Glomerular endothelial cell (primary cell): ENCODE results near the gene PIGX. TPM values are rescaled to one million over a fixed set of nuclear protein-coding genes. Genes with fewer than 3 reads are reported as not detected.

Source experiments
- DNase-seq: peaks from one replicate; pipeline ENCODE4 v3.0.0-alpha.2; 2011; ENCODE audit warnings: low read depth, low spot score; ENCODE audit errors: extremely low read depth
- total RNA-seq: library from RNA; depleted of rRNA; stranded (reverse); fragments of >200 nt; gene quantifications from 2 replicates; pipeline ENCODE4 v1.2.3, GENCODE V29; 2015

PIGX gene
- total RNA-seq, 1 donor from 2014 or later: 19.7 TPM

DNA sequence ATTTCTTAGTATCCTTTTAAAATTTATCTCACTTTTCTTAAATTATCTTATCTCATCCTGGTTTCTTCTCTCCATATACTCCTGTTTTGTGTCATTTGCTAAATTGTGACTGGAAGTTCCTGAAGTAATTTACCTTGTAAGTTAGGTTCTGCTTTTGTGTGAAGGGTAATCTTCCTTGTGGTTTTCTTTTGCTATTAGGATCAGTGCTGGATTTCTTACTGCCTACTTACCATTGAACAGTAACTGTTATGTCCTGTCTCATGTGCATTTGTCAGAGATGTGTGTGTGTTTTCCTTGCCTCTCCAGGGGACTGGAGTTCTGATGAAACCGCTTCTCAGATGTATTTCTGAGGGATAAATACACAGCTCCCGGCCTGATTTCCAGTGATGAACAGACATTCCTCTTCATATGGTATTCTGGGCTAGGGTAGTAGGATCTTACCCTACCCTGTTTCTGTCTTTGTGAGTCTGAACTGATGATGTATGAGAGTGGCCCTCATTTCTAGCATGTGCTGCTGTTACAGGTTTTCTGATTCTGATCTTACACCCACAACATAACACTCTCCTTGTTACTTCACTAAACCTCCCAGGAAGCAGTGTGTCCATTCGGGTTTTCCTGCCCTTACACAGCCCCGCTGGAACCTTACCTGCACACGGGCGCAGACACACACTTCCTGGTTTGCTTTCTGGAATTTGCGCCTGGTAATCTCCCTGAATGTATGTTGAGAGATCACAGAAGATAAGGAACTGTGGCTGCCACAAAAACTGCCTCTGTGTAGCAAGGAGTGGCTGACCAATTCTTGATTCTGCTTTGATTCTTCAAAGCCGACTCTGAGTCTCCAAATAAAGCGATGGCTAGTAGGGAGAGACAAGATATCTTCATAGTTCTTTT is 42.2 kb downstream of the PIGX start:
- DNase-seq: no peak

- DNase-seq: no peak
Measured at GRCh38 chr3:196756732-196757131, 44.6 kb downstream of the PIGX start.

DNA sequence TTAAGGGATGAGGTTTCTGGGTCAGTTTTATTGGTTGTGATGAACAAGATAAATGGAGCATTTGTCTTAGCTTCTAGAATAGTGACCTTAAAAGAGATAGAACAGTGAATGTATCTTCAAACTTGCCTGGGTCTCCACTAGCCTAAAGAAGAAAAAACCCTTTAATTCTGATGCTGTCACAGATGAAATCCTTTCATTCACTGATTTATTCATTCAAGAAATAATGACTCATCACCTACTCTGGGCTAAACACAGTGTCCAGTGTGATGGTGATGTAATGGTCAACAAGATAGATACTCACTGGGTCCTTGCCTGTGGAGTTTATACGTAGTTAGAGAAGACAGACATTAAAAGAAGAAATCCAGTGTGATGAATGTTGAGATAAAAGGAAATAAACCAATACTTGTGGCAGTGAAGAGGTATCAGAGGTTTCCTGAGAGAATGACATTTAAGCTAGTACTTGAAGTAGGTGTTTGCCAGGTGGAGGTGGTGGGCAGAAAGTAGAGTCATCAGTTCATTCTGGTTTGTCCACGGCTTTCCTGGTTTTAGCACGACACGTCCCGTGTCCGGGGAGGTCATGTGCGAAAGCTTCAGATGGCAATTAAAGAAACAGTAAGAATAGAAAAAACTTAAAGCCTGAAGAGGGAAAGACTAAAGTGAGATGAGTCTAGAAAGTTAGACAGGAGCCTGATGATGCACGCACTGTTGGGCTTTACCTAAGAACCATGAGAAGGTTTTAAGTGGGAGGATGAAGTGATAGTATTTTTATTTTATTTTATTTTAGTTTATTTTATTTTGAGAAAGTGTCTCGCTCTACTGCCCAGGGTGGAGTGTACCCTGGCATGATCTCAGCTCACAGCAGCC is 45.9 kb downstream of the PIGX start:
- DNase-seq: no peak

DNA sequence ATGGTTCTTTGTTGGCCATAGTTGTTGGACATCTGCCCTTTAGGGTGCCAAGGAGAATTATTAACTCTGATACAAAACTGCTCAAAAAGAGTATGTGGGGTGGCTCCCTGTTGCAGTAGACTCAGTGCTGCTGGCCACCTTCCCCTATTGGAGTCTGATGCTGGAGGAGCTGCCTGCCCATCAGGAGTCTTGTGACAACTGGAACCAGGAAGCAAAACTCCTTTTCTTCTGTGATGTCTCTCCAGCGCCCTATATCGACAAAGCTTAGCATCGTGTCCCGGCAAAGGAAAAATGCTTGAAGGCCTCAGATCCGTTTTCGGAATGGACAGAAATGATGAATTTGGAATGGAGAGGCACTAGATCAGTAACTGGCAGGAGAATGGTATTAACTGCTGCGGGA is 51.0 kb downstream of the PIGX start:
- no peak for DNase-seq

GRCh38 chr3:196765454-196765853 is 53.3 kb downstream of the PIGX start:
- DNase-seq: no peak

DNA sequence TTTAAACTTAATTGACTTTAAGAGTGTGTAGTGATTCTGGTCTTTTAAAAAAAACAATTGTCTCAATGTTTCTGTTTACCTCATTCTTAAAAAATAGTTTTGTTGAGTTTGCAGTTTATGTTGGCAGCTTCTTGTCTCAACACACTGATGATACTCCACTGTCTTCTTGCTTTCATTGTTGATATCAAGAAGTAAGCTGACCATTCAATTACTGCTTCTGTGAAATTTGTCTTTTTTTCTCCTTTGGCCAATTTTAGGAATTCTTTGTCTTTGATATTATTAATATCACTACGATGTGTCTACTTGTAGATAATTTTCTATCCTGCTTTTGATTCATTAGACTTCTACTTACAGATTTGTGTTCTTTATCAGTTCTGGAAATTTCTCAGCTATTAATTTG is 58.9 kb downstream of the PIGX start:
- DNase-seq: no peak

GRCh38 chr3:196772102-196772501 is 59.9 kb downstream of the PIGX start:
- no peak for DNase-seq

DNA sequence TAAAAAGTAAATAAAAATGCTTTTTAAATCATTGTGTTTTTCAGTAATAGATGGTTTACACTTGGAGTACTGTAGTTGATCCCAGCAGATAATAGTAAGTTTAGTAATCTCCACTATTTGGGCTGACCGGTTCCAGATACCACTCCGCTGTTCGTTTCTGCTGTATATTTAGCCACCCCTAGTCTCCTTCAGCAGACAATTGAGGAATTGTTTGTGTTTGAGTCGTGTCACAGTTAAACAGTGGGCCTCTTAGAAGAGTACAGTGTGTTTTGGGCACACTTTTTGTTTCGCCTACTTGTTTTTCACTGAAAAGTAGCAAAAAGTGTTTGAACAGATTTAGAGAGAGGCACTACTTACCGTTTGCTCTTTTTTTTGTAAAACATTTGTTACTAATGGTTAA is 60.7 kb downstream of the PIGX start:
- no peak for DNase-seq

- no peak for DNase-seq
Measured at GRCh38 chr3:196774191-196774820, 62.1 kb downstream of the PIGX start.

- DNase-seq: no peak
Measured at GRCh38 chr3:196774848-196775422, 62.8 kb downstream of the PIGX start.

DNA sequence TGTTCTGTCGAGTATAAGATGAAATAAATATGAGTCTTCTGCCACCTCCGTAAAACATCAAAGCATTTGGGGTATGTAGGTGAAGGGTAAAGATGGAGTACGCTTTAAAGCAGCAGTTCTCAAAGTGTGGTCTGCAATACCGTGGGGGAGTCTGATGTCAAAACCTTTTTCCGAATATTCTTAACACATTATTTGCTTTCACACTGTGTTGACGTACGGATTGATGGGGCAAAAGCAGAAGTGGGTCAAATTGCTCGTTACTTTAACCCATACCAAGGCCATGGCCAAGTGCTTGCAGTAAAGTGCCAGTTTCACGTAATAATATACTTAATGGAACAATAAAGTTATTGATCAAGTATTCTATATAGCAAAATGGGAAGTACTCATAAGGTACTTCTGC is 63.8 kb downstream of the PIGX start:
- no peak for DNase-seq

GRCh38 chr3:196777836-196778235 is 65.7 kb downstream of the PIGX start:
- no peak for DNase-seq

DNA sequence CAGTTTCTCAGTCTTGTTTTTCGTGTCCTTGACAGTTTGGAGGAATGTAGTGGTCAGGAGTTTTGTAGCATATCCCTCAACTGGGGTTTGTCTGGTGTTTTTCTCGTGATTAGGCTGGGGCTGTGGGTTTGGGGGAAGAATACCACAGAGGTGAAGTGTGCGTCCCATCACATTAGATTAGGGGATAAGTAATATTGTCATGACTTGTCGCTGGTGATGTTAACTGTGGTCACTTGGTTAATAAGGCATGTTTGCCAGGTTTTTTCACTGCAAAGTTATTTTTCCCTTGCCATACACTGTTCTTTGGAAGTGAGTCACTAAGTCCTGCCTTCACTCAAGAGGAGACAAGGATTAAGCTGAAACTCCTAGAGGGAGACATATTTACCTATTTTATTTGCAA is 66.6 kb downstream of the PIGX start:
- no peak for DNase-seq

- no peak for DNase-seq
Measured at GRCh38 chr3:196782511-196782910, 70.3 kb downstream of the PIGX start.

Other genes with a start within 250 kb of the PIGX start
- gene RNF168, start 208.6 kb upstream of the PIGX start, total RNA-seq: 9.7 and 15.1 TPM in 2 replicates
- gene SMCO1, start 197.0 kb upstream of the PIGX start, total RNA-seq: not detected in 2 replicates
- gene WDR53, start 143.8 kb upstream of the PIGX start, total RNA-seq: 4.5 and 7.6 TPM in 2 replicates
- 9.8 and 10.2 TPM in 2 replicates for gene FBXO45, start 143.7 kb upstream of the PIGX start, total RNA-seq
- gene NRROS, start 72.7 kb upstream of the PIGX start, total RNA-seq: 12.4 and 16.4 TPM in 2 replicates
- 2.3 and 3.1 TPM in 2 replicates for gene CEP19, start 127 bp upstream of the PIGX start, total RNA-seq
- gene PAK2, start 27.5 kb downstream of the PIGX start, total RNA-seq: 62.6 and 87.1 TPM in 2 replicates
- 30.8 and 31.1 TPM in 2 replicates for gene SENP5, start 155.5 kb downstream of the PIGX start, total RNA-seq
- 48.5 and 50.2 TPM in 2 replicates for gene NCBP2, start 230.2 kb downstream of the PIGX start, total RNA-seq